ENCODE data around the gene DLEU7. TPM values are rescaled to one million over a fixed set of nuclear protein-coding genes. Genes with fewer than 3 reads are reported as not detected.

Gene DLEU7
- total and polyA plus RNA-seq, 9 of the 15 experiments (the other 6 are each of a cell fraction or from before 2014, with no cell fraction given): 0.03 to 0.06 TPM; not detected in 7

DNA sequence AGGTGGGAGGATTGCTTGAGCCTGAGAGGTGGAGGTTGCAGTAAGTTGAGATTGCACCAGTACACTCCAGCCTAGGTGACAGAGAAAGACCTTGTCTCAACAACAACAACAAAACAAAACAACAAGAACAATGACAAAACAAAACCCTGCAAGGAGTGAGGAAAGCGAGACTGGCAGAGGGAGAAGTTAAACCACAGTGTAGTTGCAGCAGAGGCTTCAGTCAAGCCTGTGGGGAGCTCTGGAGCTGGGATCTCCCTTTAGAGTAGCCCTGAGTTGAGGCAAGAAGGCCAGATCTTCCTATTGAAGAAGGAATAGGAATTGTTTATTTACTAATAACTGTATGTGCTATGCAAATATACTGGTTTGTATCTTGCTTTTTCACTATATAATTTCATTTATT, 40.8 kb upstream of the DLEU7 start:
- Histone ChIP-seq H4K20me1 (replicated peaks; ENCODE audit: control insufficient read depth, insufficient read depth, low read length) (no peaks in the 10 kb centered on the region), H3K4me2 (ENCODE audit: insufficient read depth, low read length) (no peak overlapping the region), H3K9me3 (replicated peaks; ENCODE audit: control insufficient read depth, insufficient read depth, low read depth, low read length) (no peaks in the 10 kb centered on the region), H3K79me2 (ENCODE audit: control insufficient read depth, insufficient read depth, low read length) (no peaks in the 10 kb centered on the region), H3K9ac (ENCODE audit: insufficient read depth in 1 of 2, low read depth in 2 of 2, low read length in 2 of 2) (no peak overlapping the region), H3K27me3 (ENCODE audit: control insufficient read depth in 2 of 2, insufficient read depth in 2 of 2, low read length in 2 of 2) (no peaks in the 10 kb centered on the region; a peak in 1 of 5 replicates), H3K4me1 (replicated peaks in 1 of 2; ENCODE audit: control insufficient read depth in 2 of 2, insufficient read depth in 2 of 2, low read length in 2 of 2) (no peaks in the 10 kb centered on the region), H3K36me3 (ENCODE audit: control insufficient read depth, insufficient read depth, low read length) (no peaks in the 10 kb centered on the region), H2AFZ (ENCODE audit: low read depth, low read length) (no peak overlapping the region), H3K27ac (ENCODE audit: extremely low read depth, low read depth, low read length) (no peak overlapping the region), H3K4me3 (no peak overlapping the region), H3K9me1 (ENCODE audit: control insufficient read depth, insufficient read depth, low read length) (no peaks in the 10 kb centered on the region)
- 0% methylated on average over 1 of the region's 1 CpG for WGBS (ENCODE audit: insufficient coverage, low coverage, missing lambda C conversion rate)
- no TSS peak for BruUV-seq (replicated peaks)
- POLR2A ChIA-PET: interaction anchor here (0.6 kb wide), 1 partner anchor 32 kb away, joined by 3 read pairs; no protein-coding TSS in a partner anchor
- DNase-seq (ENCODE audit: extremely low read depth in 1 of 4, low spot score in 3 of 4) (no peak), ATAC-seq (no peak), FAIRE-seq (no peak)
- intact Hi-C loops (cut with micrococcal nuclease): no loop called here
- CTCF ChIA-PET (ENCODE audit: low intra/inter-chr PET ratio): no interaction called here
- in situ Hi-C loops (cut with MboI): no loop called here
- no peak for TF ChIP-seq ZNF282 (CRISPR knock-in tag; IDR thresholded peaks at IDR 0.05)
- no peak for TF ChIP-seq U2AF2 (optimal IDR thresholded peaks at IDR 0.05; ENCODE audit: low read depth, low read length)
- TF ChIP-seq, protein P1, sequence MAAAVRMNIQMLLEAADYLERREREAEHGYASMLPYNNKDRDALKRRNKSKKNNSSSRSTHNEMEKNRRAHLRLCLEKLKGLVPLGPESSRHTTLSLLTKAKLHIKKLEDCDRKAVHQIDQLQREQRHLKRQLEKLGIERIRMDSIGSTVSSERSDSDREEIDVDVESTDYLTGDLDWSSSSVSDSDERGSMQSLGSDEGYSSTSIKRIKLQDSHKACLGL (CRISPR knock-in tag; IDR thresholded peaks at IDR 0.05; ENCODE audit: borderline replicate concordance, poor library complexity, severe bottlenecking): no peak
- TF ChIP-seq CCAR2 (IDR thresholded peaks at IDR 0.05; ENCODE audit: low read depth, low read length): no peak

DNA sequence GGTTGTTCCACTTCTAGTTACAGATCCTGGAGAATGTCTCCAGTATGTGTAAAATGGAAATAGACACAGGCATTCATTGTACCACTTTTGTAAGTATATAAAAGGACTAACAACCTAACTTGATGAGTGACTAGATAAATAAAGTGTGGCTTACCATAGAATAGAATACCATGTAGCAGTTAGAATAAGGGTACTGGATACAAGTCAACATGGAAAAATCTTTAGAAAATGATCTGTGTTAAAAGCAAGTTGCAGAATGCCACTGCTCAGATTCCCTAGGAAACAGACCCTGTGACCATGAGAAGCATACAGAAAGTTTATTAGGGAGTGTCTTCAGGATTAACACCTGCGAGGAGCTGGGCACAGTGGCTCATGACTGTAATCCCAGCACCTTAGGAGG, 40.2 kb upstream of the DLEU7 start:
- no peak for ATAC-seq
- H3K79me2 ChIP-seq (ENCODE audit: control insufficient read depth, insufficient read depth, low read length): no peaks in the 10 kb centered on the region
- H3K9me3 ChIP-seq (replicated peaks; ENCODE audit: control insufficient read depth, insufficient read depth, low read depth, low read length): no peaks in the 10 kb centered on the region
- intact Hi-C loops (cut with micrococcal nuclease) (no loop called here), in situ Hi-C loops (cut with MboI) (no loop called here)
- H4K20me1 ChIP-seq (replicated peaks; ENCODE audit: control insufficient read depth, insufficient read depth, low read length): no peaks in the 10 kb centered on the region
- no TSS peak for BruUV-seq (replicated peaks)
- H3K4me3 ChIP-seq: no peak overlapping the region
- CTCF ChIA-PET (ENCODE audit: low intra/inter-chr PET ratio): no interaction called here
- no peak overlapping the region for H3K9ac ChIP-seq (ENCODE audit: insufficient read depth in 1 of 2, low read depth in 2 of 2, low read length in 2 of 2)
- no peak overlapping the region for H2AFZ ChIP-seq (ENCODE audit: low read depth, low read length)
- H3K36me3 ChIP-seq (ENCODE audit: control insufficient read depth, insufficient read depth, low read length): no peaks in the 10 kb centered on the region
- no peak for DNase-seq (ENCODE audit: extremely low read depth in 1 of 4, low spot score in 3 of 4)
- H3K4me2 ChIP-seq (ENCODE audit: insufficient read depth, low read length): no peak overlapping the region
- no peaks in the 10 kb centered on the region; a peak in 1 of 5 replicates for H3K27me3 ChIP-seq (ENCODE audit: control insufficient read depth in 2 of 2, insufficient read depth in 2 of 2, low read length in 2 of 2)
- no peaks in the 10 kb centered on the region for H3K9me1 ChIP-seq (ENCODE audit: control insufficient read depth, insufficient read depth, low read length)
- no peak overlapping the region for H3K27ac ChIP-seq (ENCODE audit: extremely low read depth, low read depth, low read length)
- no peaks in the 10 kb centered on the region for H3K4me1 ChIP-seq (replicated peaks in 1 of 2; ENCODE audit: control insufficient read depth in 2 of 2, insufficient read depth in 2 of 2, low read length in 2 of 2)
- 0% methylated on average over 1 of the region's 1 CpG for WGBS (ENCODE audit: insufficient coverage, low coverage, missing lambda C conversion rate)
- POLR2A ChIA-PET: interaction anchor here (0.6 kb wide), 1 partner anchor 32 kb away, joined by 3 read pairs; no protein-coding TSS in a partner anchor
- no peak for FAIRE-seq
- TF ChIP-seq WHSC1 (IDR thresholded peaks at IDR 0.05; ENCODE audit: low read length) (no peak), ZNF431 (CRISPR knock-in tag; IDR thresholded peaks at IDR 0.05) (no peak), NBN (IDR thresholded peaks at IDR 0.05; ENCODE audit: low read depth) (no peak), SREBF2 (CRISPR knock-in tag; IDR thresholded peaks at IDR 0.05) (no peak), MEF2A (IDR thresholded peaks at IDR 0.05; ENCODE audit: control insufficient read depth, low read depth, low read length) (no peak), NCOR1 (IDR thresholded peaks at IDR 0.05) (no peak)
- TF ChIP-seq, protein P2, sequence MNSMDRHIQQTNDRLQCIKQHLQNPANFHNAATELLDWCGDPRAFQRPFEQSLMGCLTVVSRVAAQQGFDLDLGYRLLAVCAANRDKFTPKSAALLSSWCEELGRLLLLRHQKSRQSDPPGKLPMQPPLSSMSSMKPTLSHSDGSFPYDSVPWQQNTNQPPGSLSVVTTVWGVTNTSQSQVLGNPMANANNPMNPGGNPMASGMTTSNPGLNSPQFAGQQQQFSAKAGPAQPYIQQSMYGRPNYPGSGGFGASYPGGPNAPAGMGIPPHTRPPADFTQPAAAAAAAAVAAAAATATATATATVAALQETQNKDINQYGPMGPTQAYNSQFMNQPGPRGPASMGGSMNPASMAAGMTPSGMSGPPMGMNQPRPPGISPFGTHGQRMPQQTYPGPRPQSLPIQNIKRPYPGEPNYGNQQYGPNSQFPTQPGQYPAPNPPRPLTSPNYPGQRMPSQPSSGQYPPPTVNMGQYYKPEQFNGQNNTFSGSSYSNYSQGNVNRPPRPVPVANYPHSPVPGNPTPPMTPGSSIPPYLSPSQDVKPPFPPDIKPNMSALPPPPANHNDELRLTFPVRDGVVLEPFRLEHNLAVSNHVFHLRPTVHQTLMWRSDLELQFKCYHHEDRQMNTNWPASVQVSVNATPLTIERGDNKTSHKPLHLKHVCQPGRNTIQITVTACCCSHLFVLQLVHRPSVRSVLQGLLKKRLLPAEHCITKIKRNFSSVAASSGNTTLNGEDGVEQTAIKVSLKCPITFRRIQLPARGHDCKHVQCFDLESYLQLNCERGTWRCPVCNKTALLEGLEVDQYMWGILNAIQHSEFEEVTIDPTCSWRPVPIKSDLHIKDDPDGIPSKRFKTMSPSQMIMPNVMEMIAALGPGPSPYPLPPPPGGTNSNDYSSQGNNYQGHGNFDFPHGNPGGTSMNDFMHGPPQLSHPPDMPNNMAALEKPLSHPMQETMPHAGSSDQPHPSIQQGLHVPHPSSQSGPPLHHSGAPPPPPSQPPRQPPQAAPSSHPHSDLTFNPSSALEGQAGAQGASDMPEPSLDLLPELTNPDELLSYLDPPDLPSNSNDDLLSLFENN (IDR thresholded peaks at IDR 0.05; ENCODE audit: low read depth in 2 of 2, low read length in 2 of 2): no peak
- TF ChIP-seq, protein P3, sequence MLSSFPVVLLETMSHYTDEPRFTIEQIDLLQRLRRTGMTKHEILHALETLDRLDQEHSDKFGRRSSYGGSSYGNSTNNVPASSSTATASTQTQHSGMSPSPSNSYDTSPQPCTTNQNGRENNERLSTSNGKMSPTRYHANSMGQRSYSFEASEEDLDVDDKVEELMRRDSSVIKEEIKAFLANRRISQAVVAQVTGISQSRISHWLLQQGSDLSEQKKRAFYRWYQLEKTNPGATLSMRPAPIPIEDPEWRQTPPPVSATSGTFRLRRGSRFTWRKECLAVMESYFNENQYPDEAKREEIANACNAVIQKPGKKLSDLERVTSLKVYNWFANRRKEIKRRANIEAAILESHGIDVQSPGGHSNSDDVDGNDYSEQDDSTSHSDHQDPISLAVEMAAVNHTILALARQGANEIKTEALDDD (IDR thresholded peaks at IDR 0.05): no peak

Data from K562 (cell line).